Stimulated activated effector memory CD8-positive, alpha-beta T cell treated with anti-CD3 and anti-CD28 coated beads, Interleukin-12 subunit alpha, Interleukin-12 subunit beta, amount 100 ng/mL, for 72 hours (primary cell): Measurements from ENCODE around the gene C2orf78.

Experiments
- ATAC-seq: fragments of 150-1000 bp; cut with Tn5 transposase; 2 replicates; pipeline ENCODE4 v1.10.0; 2021
- DNase-seq, 2 donors: peaks; one replicate each; pipeline ENCODE4 v3.0.0; 2021 to 2022; ENCODE audit warnings: low spot score in 2 of 2
- H3K27ac Mint-ChIP-seq: one replicate; pipeline ENCODE4 v1.8.0; 2022; ENCODE audit warnings: mild to moderate bottlenecking, mixed read lengths
- H3K36me3 Mint-ChIP-seq: one replicate; pipeline ENCODE4 v1.8.0; 2022; ENCODE audit warnings: mild to moderate bottlenecking, mixed read lengths
- H3K4me1 Mint-ChIP-seq: one replicate; pipeline ENCODE4 v1.8.0; 2022; ENCODE audit warnings: mixed read lengths
- H3K4me3 Mint-ChIP-seq: one replicate; pipeline ENCODE4 v1.8.0; 2022; ENCODE audit warnings: mild to moderate bottlenecking, mixed read lengths
- H3K9me3 Mint-ChIP-seq: one replicate; pipeline ENCODE4 v1.8.0; 2022; ENCODE audit warnings: mixed read lengths

The C2orf78 gene

DNA sequence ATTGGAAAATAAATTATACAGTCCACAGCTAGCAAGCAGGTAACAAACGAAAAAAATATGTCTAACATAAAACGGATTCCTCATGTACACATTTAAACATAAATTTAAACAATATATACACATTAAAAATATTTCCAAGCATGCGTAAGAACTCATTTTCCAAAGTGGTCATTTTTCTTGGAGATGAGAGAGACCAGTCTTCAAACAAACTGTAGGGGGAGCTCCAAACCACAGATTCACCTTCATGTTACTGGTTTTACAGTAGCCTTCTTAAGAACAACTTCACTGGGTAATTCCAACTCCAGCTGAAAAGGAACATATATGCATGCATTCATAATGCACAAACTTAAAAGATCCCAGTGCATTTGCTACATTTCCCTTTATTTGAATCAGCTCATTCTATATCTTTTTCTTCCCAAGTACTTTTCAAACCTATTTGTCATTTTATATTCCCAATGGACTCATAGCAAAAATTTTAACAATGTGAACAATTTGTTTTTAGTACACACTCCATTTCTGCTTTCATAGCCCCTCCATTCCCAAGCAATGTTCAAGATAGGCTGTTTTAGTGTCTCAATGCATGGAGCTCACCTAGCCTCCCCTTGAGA, 40.0 kb downstream of the C2orf78 start:
- Mint-ChIP-seq H3K9me3 (no peaks in the 10 kb centered on the region), H3K4me3 (no peak overlapping the region), H3K4me1 (peaks cover 52% of the 10 kb centered on the region), H3K27ac (no peak overlapping the region), H3K36me3 (no peaks in the 10 kb centered on the region)
- DNase-seq (no peak), ATAC-seq (no peak)

DNA sequence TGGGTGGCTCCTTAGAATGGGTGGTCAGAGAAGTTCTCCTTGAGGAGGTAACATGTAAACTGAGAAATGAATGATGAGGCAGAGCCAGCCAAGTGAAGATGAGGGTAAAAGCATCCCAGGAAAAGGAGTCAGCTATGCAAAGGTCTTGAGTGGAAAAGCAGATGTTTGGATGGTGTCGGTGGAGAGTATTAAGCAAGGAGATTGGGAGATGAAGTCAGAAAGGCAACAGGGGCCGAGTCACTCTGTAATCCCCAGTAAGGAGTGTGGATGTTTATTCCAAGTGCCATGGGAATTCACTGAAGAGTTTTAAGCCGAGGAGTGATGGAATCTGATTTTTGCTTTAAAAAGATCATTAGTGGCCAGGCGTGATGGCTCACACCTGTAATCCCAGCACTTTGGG, 41.4 kb downstream of the C2orf78 start:
- H3K4me3 Mint-ChIP-seq, result no peak overlapping the region
- H3K9me3 Mint-ChIP-seq, result no peaks in the 10 kb centered on the region
- H3K36me3 Mint-ChIP-seq, result no peaks in the 10 kb centered on the region
- no peak overlapping the region for H3K27ac Mint-ChIP-seq
- peaks cover 64% of the 10 kb centered on the region for H3K4me1 Mint-ChIP-seq
- DNase-seq (no peak), ATAC-seq (no peak)

DNA sequence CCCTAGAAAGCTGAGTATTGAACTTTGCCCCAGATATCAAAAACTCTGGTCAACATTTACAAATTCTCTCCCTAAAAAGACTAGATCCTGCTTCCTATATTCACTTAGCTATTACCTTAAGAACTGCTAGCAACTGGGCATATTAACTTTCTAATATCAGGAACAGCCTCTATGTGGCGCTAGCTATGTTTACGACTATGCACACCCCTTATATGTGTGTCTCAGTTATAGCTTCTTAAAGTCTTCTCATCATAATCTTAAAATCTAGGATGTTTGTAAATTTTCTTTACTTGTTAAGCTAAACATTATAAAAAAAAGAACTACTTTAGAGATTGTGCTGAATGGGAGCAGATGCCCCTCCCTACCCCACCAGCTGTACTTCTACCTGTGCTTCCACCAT, 43.0 kb downstream of the C2orf78 start:
- Mint-ChIP-seq H3K36me3 (peaks cover 16% of the 10 kb centered on the region), H3K4me1 (peaks cover 64% of the 10 kb centered on the region), H3K27ac (peak overlapping the region; percentile 71), H3K4me3 (peak overlapping the region; percentile 96), H3K9me3 (no peaks in the 10 kb centered on the region)
- DNase-seq, result no peak
- ATAC-seq, result no peak

DNA sequence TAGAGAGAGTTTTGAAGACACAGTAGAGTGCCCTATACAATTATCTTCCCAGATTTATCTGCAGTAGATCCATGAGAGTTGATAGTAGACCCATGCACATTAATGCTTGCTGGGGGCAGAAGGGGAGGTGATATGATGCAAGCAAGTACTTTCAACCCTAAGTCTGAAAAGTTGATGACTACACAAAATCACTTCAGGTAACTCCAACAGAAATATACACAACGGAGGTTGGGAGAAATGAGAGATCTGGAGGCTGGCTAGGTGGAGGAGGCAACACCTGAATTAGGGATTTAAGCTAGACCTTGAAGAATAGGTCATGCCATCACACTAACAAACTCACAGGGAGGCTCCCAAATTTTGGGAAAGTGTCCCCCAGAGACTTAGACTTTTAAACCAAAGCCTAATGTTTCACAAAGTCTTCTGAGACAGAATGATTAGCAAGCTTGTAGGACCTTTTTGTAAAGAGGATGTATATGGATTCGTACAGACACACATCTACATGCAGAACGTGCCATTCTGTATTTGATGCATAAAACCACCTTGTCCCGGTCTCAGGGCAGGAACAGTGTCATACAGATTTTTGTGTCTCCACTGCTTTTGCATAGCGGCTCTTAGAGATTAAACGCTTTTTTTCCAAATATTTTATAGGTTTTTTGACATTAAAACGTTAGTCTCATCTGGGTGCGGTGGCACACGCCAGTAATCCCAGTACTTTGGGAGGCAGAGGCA, 43.8 kb downstream of the C2orf78 start:
- no peak for ATAC-seq
- Mint-ChIP-seq H3K4me1 (peaks cover 65% of the 10 kb centered on the region), H3K4me3 (peak overlapping the region; percentile 96), H3K36me3 (peaks cover 24% of the 10 kb centered on the region), H3K9me3 (no peaks in the 10 kb centered on the region), H3K27ac (peak overlapping the region; percentile 71)
- DNase-seq, result no peak

DNA sequence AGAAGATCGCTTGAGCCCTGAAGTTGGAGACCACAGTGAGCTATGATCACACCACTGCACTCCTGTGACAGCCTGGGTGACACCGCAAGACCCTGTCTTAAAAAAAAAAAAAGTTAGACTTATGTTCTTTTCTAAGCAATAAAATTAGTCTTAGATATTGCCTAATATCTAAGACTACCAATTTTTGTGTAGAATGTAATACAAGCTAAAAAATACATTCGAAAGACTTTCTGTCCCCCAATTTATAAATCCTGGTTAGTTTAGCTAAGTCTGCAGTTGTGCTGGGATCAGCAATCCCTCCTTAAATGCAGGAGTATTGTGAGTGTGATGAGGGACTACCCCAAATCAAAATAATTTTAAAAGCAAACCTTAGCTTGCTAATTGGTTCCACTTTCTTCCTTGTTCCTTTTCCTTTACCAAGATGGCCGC, 44.4 kb downstream of the C2orf78 start:
- H3K27ac Mint-ChIP-seq, result peak overlapping the region; percentile 98
- H3K9me3 Mint-ChIP-seq, result no peaks in the 10 kb centered on the region
- no peak for ATAC-seq
- peaks cover 30% of the 10 kb centered on the region for H3K36me3 Mint-ChIP-seq
- H3K4me1 Mint-ChIP-seq, result peaks cover 62% of the 10 kb centered on the region
- peak overlapping the region; percentile 96 for H3K4me3 Mint-ChIP-seq
- DNase-seq, result no peak

DNA sequence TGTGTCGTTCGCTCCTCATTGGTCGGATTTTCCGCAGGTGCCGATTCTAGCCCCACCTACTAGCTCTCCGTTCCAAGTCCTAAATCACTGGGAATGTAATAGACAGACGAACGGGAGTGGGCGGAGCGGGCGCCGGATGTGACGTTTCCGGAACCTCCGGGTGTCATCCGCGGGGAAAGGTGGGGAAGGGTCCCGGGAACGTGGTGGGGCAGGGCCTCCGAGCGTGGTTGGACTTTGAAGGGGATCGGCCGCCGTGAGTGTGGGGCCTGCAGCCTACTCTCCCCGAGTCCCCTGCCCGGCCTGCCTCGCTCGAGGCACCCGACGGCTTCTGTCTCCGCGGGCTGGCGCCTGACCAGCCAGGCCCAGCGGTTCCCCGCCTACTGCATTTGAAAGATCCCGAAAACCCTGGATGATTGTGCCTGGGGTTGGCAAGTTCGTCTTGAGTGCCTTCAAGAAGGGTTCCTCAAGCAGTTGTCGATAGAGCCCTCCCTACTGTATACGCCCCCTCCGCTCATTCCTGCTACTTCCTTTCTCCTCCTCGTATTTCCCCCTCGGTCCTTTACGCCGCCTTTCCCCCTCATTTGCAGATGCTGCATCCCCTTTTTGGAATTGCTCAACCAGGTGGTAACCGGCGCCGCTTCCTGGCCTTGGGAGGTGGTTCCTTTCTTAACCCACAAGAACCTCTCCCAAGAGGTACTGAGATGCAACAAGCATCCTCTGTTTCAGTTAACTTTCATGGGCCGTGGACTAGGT, 45.0 kb downstream of the C2orf78 start, which contains the start of gene STAMBP:
Gene STAMBP (plus strand): TSS at position 144 of the 753 bp plus-strand sequence. CDS start 1,896 bp downstream, outside the sequence.
- H3K4me3 Mint-ChIP-seq, result peak within 1 kb of the TSS; percentile 96

DNA sequence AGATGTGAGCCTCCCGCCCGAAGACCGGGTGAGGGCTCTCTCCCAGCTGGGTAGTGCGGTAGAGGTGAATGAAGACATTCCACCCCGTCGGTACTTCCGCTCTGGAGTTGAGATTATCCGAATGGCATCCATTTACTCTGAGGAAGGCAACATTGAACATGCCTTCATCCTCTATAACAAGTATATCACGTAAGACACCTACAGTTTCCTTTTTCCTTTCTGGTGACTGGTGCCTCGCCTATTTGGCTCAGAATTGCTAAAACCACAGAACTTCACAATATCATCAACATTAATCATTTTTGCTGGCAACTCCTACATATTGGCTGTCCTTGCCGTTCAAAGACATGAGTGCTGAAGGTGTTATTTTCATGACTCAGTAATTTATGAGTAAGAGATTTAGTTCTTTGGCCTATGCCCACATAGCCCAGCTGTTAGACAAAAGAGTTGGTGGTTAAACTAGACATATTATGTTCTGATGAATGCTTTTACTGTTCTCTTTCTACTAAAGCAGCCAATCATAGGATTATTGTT, 47.0 kb downstream of the C2orf78 start:
- Mint-ChIP-seq H3K36me3 (peaks cover 55% of the 10 kb centered on the region), H3K9me3 (no peaks in the 10 kb centered on the region), H3K4me1 (peaks cover 53% of the 10 kb centered on the region), H3K4me3 (peak overlapping the region; percentile 96), H3K27ac (peak overlapping the region; percentile 98)
- DNase-seq, result peak; percentile 20 to 75
- peak; percentile 95 for ATAC-seq

More for the DNA sequence above, 45.0 kb downstream of the C2orf78 start, which contains the start of gene STAMBP:
- H3K27ac Mint-ChIP-seq, result peak within 1 kb of the TSS; percentile 98
- ATAC-seq, result peak; percentile 63
- H3K36me3 Mint-ChIP-seq, result peaks cover 36% of the 10 kb centered on the region
- peak; percentile 68 to 93 for DNase-seq
- peaks cover 58% of the 10 kb centered on the region for H3K4me1 Mint-ChIP-seq
- no peaks in the 10 kb centered on the region for H3K9me3 Mint-ChIP-seq

DNA sequence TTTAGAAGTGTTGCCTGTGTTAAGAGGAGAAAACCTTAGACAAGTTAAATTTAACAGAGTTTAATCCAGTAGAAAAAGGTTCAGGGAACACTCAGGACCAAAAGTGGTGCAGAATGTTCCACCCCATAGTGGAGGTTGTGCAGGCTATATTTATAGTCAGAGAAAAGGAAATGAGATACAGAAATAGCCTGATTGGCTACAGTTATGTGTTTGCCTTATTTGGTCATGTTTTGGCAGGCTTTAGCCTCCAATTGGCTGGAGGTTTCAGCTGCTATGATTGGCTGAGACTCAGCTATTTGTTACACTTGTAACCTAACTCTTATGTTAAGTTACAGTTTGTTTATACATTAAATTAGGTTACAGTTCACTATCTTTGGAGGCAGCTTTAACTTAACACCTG, 48.9 kb downstream of the C2orf78 start:
- Mint-ChIP-seq H3K4me3 (no peak overlapping the region), H3K36me3 (peaks cover 66% of the 10 kb centered on the region), H3K9me3 (no peaks in the 10 kb centered on the region), H3K4me1 (peaks cover 50% of the 10 kb centered on the region), H3K27ac (peak overlapping the region; percentile 98)
- ATAC-seq (no peak), DNase-seq (no peak)

DNA sequence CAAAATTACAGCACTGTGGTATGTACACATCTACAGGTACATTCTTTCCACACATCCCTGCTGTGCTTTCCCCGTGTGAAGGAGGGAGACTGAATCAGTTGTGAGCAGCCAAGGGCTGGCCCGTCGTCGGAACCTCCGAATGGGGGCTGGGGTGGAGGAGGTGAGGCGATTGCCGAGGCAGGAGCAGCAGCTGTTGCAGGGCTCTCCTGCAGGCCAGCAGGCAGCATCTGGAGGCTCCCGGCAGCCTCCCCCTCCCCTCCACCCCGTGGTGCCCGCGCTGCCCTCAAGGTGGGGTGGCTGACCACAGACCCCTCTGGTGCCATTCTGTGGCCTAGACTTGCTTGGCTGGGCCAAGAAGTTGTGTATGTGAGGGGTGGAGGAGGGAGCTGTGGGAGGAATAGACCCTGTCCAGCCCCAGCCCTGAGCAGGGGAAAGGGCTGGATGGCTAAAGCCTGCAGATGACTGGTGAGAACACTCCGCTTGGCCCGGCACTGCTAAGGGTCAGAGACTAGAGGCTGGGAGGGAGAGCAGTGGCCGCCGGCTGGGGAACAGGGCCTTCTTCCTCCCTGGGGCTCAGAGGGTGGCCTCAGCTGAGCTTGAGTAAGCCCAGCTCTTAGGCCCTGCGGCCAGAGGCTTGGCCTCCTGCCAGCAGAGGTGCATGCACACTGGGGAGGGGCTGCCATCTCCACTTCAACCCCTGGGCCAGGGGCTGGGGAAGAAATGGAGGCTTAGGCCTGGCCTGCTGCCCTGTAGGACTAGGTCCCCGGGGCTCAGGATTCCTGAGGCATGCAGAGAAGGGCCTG, 52.4 kb downstream of the C2orf78 start:
- ATAC-seq (no peak), DNase-seq (no peak)
- no peaks in the 10 kb centered on the region for H3K9me3 Mint-ChIP-seq
- H3K27ac Mint-ChIP-seq, result no peak overlapping the region
- H3K4me1 Mint-ChIP-seq, result peaks cover 34% of the 10 kb centered on the region
- H3K36me3 Mint-ChIP-seq, result peaks cover 81% of the 10 kb centered on the region
- H3K4me3 Mint-ChIP-seq, result no peak overlapping the region

DNA sequence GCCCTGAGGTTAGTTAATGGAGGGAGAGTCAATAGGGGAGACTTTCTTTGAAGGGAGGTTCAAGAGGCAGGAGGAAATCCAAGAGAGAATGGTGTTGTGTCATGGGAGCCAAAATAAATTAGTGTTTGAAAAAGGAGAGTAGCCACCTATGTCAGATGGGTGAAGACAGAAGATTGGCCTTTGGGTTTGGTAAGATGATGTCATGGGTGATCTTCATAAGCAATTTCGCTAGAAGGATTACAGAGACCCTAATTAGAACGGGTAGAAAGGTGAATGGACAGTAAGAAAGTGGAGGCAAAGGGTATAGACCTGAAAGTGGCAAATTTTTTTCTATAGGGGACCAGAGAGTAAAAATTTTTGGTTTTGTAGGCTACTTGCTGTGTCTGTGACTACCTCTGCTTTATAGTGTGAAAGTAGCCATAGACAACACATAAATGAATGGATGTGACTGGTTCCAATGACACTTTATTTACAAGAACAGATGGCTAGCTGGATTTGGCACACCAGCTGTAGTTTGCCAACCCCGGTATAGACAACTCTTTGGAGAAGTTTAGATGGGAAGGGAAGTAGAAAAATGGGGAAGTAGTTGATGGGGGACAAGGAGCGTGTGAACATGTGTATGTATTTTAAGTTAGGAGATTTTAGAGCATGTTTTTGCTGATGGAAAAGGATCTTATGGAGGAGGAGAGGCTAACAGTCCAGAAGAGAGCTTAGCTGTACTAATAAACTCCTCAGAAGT, 54.0 kb downstream of the C2orf78 start:
- no peaks in the 10 kb centered on the region for H3K9me3 Mint-ChIP-seq
- H3K27ac Mint-ChIP-seq, result peak overlapping the region; percentile 1
- ATAC-seq (no peak), DNase-seq (no peak)
- peaks cover 28% of the 10 kb centered on the region for H3K4me1 Mint-ChIP-seq
- no peak overlapping the region for H3K4me3 Mint-ChIP-seq
- peaks cover 77% of the 10 kb centered on the region for H3K36me3 Mint-ChIP-seq

DNA sequence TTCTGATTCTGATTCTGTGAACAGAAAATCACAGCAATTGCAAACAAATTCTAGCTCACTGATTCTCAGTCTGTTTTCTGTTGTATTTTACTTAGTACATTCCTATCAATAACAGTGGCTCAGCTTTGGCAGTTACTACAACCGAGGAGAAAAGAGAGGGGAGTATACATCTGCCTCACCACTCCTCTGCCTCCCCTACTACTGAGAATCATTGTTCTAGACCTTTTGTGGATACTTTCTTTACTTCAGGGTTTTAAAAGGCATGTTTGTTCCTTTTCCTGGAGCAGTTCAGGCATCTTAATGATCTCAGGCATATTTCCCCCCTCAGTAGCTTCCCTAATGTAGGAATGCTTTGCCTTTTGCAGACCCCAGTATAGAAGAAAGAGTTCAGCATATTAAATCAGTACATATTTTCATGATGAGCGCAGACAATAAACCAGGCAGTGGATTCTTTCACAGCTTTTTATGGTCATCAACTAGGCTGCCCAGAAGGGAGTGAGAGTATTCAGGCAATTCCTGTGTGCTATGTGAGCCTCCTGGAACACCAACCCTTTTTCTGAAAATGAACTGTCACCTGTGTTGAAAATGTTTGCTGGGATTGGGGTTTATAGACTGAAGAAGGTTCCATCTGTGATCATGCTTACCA, 55.0 kb downstream of the C2orf78 start:
- DNase-seq (no peak), ATAC-seq (no peak)
- Mint-ChIP-seq H3K9me3 (no peaks in the 10 kb centered on the region), H3K4me3 (no peak overlapping the region), H3K4me1 (peaks cover 28% of the 10 kb centered on the region), H3K27ac (no peak overlapping the region), H3K36me3 (peaks cover 67% of the 10 kb centered on the region)

DNA sequence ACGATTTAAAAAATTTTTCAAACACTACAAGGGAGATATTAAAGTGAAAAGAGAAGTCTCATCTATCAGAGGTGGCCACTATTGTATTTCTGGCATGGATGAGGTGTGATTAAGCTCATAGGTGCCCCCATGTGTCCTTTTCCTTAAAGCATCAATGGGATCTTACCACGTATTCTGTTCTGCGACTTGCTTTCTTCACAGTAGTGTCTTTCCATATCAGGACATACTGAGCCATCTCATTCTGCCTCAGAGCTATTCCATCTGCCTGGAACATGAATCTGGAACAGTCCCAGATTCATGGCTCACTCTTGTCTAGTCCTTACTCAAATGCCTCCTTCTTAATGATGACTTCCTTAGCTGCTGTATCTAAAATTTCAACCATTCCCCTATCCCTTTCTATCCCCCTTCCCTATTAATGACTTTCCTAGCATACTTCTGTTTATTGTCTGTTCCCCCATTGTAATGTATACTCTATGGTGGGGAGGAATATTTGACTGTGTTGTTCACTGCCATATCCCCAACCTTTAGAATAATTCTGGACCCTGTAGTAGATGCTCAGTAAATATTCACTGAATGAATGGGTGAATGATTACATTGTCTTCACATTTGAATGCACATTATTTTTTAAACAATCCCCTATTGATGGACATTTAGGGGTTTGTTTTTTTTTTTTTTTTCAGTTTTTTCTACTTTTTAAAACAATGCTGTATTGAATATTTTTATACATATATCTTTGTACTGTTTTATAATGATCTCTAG, 55.8 kb downstream of the C2orf78 start:
- ATAC-seq (no peak), DNase-seq (no peak)
- no peaks in the 10 kb centered on the region for H3K9me3 Mint-ChIP-seq
- H3K27ac Mint-ChIP-seq, result no peak overlapping the region
- H3K36me3 Mint-ChIP-seq, result peaks cover 59% of the 10 kb centered on the region
- H3K4me1 Mint-ChIP-seq, result peaks cover 28% of the 10 kb centered on the region
- no peak overlapping the region for H3K4me3 Mint-ChIP-seq
